ENCODE data around the gene GHSR.

Gene GHSR

GRCh38 chr3:172437713-172438112 lies 10.5 kb downstream of the GHSR start:
- DNase-seq: no peak

- no peak for DNase-seq
Observed at GRCh38 chr3:172415323-172415722, 32.9 kb downstream of the GHSR start.

DNA sequence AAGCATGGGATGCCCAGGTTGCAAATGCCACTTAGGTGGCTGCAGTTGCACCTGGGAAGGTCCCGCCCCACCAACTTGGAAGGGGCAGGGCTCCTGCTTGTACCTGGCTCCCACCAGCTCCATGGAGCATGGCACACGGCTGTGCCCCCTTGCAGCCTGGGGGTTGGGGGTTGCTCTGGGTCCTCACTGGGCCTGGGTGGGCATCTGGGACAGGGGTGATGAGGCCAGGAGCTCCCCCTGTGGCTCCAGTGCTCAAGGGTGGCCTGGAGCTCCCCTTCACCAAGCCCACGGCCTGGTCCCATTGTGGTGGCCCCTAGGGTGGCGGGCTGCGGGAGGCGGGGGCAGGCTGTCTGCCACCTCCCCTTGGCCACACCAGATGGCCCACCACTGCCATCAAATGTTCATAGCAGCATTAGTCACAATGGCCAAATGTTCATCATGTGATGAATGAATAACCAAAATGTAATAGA lies 36.7 kb downstream of the GHSR start:
- DNase-seq: no peak

DNA sequence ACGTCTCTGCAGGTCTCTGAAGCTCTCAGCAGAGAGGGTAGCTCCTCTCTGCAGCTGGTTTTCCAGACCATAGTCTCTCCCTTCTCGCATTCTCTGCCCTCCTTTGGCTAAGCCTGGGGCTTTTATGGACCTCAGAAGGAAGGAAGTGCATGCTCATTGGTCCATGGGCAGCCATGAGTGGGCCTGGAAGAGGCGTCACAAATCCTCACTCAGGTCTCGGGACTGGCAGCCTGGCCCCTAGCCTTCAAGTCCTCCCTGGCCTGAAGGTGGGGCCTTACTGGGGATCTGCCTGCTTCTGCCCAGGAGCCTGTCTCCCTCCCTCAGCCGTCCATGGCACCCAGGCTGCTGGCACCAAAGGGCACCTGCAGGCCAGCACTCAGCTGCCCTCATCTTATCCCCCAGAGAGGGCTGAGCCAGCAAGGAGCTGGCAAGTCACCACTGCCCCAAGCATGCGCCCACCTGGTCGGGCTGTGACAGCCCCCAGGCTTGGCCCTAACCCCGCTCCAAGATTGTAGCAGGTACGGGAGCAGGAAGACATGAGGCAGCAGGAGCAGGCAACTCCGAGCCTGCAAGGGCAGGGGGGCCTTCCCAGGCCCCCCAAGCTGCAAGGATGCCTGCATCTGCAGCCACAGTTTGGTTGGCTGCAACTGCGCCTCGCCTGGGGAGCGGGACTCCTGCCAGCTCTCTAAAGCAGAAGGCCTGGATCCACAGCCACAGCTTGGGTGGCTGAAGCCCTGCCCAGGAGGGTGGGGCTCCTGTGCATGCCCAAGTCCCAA lies 37.4 kb downstream of the GHSR start:
- no peak for DNase-seq

GRCh38 chr3:172407872-172408271 lies 40.4 kb downstream of the GHSR start:
- no peak for DNase-seq

DNA sequence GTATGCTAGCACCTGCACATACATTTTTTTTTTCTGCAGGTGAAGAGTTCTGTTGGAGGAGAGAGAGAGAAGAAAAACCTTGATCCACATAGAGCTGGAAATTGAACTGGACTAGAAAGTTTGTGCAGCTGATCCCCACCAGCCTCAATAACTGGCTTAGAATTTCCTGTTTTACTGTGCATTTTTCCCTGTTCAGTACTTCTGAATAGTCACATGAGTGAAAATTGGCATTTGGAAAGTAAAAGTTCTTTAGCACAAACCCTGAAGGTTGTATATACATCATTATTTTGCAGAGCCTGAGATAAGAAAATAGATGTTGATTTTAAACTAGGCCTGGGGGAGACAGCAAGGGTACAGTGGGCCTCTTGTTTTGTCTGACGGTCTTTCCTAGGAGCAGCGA lies 42.3 kb downstream of the GHSR start:
- no peak for DNase-seq

GRCh38 chr3:172404237-172404962 lies 43.9 kb downstream of the GHSR start:
- no peak for DNase-seq

DNA sequence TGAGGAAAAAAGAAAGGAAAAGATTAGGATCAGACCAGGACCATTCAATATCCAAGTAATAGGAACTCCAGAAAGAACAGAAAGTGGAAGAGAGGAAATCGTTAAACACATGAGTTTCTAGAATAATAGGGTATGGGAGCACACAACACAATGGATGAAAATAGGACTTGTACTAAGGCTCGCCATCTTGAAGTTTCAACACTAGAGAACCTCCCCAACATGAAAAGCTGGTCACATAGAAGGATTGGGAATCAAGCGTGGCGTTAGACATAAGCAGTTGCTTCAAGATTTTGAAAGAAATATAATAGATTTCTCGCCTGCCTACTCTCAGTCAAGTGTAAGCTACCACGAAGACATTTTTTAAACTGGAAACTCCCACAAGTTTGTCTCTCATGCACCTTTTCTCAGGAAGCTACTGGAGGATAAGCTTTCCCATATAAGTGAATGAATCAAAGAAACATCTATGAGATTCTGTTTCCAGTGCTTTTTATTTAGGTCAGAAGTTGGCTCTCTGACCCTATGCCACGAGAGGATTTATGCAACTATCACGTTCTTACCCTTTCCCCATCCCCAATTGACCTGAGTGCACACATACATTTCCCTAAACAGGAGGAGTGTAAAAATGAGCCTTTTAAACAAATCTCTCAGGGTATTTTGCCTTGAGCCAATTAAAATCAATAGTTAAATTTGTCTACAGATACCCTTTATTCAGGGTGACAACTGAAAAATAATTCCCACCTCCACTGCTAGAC lies 45.2 kb downstream of the GHSR start:
- no peak for DNase-seq

- no peak for DNase-seq
Observed at GRCh38 chr3:172402090-172402489, 46.2 kb downstream of the GHSR start.

DNA sequence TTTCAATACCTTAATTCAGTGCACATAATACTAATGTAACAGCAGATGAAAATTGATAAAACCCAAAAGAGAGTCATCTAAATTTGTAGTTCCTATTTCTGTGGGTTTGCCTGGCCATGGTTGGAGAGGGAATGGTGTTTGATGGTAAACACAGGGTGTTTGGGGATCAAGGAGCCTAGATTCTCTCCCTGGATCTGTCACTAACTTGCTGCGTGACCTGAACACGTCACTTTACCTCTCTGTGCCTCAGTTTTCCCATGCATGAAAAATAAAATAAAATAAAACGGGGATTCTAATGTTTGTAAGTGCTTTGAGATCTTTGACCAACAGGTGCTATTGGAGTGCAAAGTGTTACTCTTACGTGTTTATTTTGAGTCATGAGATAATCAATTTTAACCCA lies 49.8 kb downstream of the GHSR start:
- DNase-seq: no peak

- no peak for DNase-seq
Observed at GRCh38 chr3:172397716-172398405, 50.4 kb downstream of the GHSR start.

DNA sequence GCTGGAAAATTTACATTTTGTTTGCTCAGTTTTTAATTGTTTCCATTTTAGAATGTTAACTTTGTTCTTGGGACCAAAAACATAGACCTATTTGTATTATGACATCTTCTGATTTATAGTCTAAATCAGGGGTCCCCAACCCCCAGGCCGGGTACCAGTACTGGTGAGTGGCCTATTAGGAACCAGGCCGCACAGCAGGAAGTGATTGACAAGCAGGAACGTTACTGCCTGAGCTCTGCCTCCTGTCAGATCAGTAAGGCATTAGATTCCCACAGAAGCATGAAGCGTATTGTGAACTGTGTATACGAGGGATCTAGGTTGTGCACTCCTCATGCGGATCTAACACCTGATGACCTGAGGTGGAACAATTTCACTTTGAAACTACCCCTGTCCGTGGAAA lies 51.9 kb downstream of the GHSR start:
- DNase-seq: no peak

GRCh38 chr3:172394692-172395091 lies 53.6 kb downstream of the GHSR start:
- no peak for DNase-seq

Measured in NCI-H526 treated with DMSO at 0.1 percent for 48 hours (cell line).